HepG2 (cell line): ENCODE measurements around the gene FANCD2. TPM values are rescaled to one million over a fixed set of nuclear protein-coding genes. Genes with fewer than 3 reads are reported as not detected.

Experiments used
- ATAC-seq: fragments of 200-7000 bp; cut with Tn5 transposase; 3 replicates; pipeline ENCODE4 v1.9.1; 2020; ENCODE audit warnings: mild to moderate bottlenecking, moderate library complexity
- BruUV-seq: library from RNA; stranded (reverse); fragments of 400-500 nt; replicated peaks from 2 replicates; lab custom pipeline; 2021; lab: Mats Ljungman, UMichigan
- CTCF ChIA-PET: fragments of 300-600 bp; formaldehyde crosslinking; extraction: SDS; loops from one replicate; lab custom pipeline; 2021; ENCODE audit warnings: low total read pairs, inconsistent platforms, low intra/inter-chr PET ratio; lab: Yijun Ruan, JAX
- POLR2A ChIA-PET: fragments of 350-600 bp; sonication (Branson Sonifier 250); formaldehyde crosslinking; loops from one replicate; lab custom pipeline; 2020; ENCODE audit warnings: antibody characterized with exemption, inconsistent platforms; lab: Yijun Ruan, JAX
- DNase-seq: peaks from one replicate; pipeline ENCODE4 v3.0.0-alpha.2; 2015; ENCODE audit warnings: low spot score
- FAIRE-seq: peaks from 3 replicates; lab custom pipeline; 2011; peaks lifted over from hg19 to GRCh38; lab: Jason Lieb, UNC
- H2AFZ ChIP-seq: one replicate; pipeline ENCODE4 v1.6.1; 2011; ENCODE audit warnings: low read length, inconsistent platforms
- H3K27ac ChIP-seq: fragments of 300-600 bp; 3 replicates; pipeline ENCODE4 v1.8.0; 2011; ENCODE audit warnings: mixed run types, mild to moderate bottlenecking, mixed read lengths, low read length, inconsistent platforms; ENCODE audit not compliant: insufficient read depth; ENCODE audit errors: extremely low read length
- H3K27me3 ChIP-seq, 2 experiments: fragments of 200-600 bp in 1 of 2; 2 replicates in 1 of 2; 3 replicates in 1 of 2; pipeline versions ENCODE4 v1.6.0 to v1.8.0; 2011; ENCODE audit warnings: low read length in 2 of 2, mild to moderate bottlenecking in 2 of 2, moderate library complexity in 2 of 2, inconsistent platforms in 1 of 2; ENCODE audit not compliant: insufficient read depth in 2 of 2, control insufficient read depth in 1 of 2
- H3K36me3 ChIP-seq, 2 experiments: fragments of 200-600 bp in 1 of 2; replicated peaks in 1 of 2; 2 replicates in 1 of 2; 3 replicates in 1 of 2; pipeline versions ENCODE4 v1.5.1 to v1.8.0; 2011; ENCODE audit warnings: low read length in 2 of 2, inconsistent platforms in 1 of 2; ENCODE audit not compliant: insufficient read depth in 2 of 2, control insufficient read depth in 1 of 2
- H3K4me1 ChIP-seq: 2 replicates; pipeline ENCODE4 v1.5.1; 2012; ENCODE audit warnings: low read length, inconsistent platforms; ENCODE audit not compliant: insufficient read depth
- H3K4me2 ChIP-seq: 2 replicates; pipeline ENCODE4 v1.6.0; 2011; ENCODE audit warnings: low read depth, low read length, inconsistent platforms
- H3K4me3 ChIP-seq, 3 experiments: fragments of 200-600 bp in 1 of 3; sonication (generic), shearing (Covaris generic) in 1 of 3; replicated peaks in 1 of 3; 2 replicates each; pipeline ENCODE4 v1.5.1; 2011 to 2016; ENCODE audit warnings: low read length in 3 of 3, inconsistent platforms in 2 of 3, low read depth in 2 of 3, mild to moderate bottlenecking in 2 of 3, control low read depth in 1 of 3, mixed read lengths in 1 of 3; ENCODE audit not compliant: insufficient read depth in 1 of 3
- H3K79me2 ChIP-seq: one replicate; pipeline ENCODE4 v1.6.1; 2011; ENCODE audit warnings: low read length, inconsistent platforms; ENCODE audit not compliant: insufficient read depth
- H3K9ac ChIP-seq: 2 replicates; pipeline ENCODE4 v1.6.0; 2011; ENCODE audit warnings: mild to moderate bottlenecking, low read depth, low read length, inconsistent platforms; ENCODE audit not compliant: insufficient read depth
- H3K9me3 ChIP-seq: 2 replicates; pipeline ENCODE4 v1.5.1; 2012; ENCODE audit warnings: mild to moderate bottlenecking, low read length
- H4K20me1 ChIP-seq: 2 replicates; pipeline ENCODE4 v1.6.0; 2011; ENCODE audit warnings: inconsistent platforms, mild to moderate bottlenecking, low read length, moderate library complexity; ENCODE audit not compliant: insufficient read depth
- AHR ChIP-seq: IDR thresholded peaks from 2 replicates; pipeline ENCODE4 v1.6.1; 2018; ENCODE audit warnings: missing genetic modification reagents, missing compliant biosample characterization
- AKAP8 ChIP-seq: sonication (generic); formaldehyde crosslinking; IDR thresholded peaks from 2 replicates; pipeline ENCODE4 v1.5.1; 2020; ENCODE audit warnings: mild to moderate bottlenecking, missing genetic modification reagents
- DDIT3 ChIP-seq: sonication (generic); formaldehyde crosslinking; IDR thresholded peaks from 2 replicates; pipeline ENCODE4 v1.4.0; 2020; ENCODE audit warnings: mild to moderate bottlenecking, missing genetic modification reagents
- GPN1 ChIP-seq: sonication (generic); formaldehyde crosslinking; IDR thresholded peaks from 2 replicates; pipeline ENCODE4 v1.5.1; 2020; ENCODE audit warnings: missing genetic modification reagents, borderline replicate concordance
- KDM6A ChIP-seq: IDR thresholded peaks from 2 replicates; pipeline ENCODE4 v1.6.1; 2016; ENCODE audit warnings: low read depth
- NCOA2 ChIP-seq: sonication (generic); formaldehyde crosslinking; IDR thresholded peaks from 2 replicates; pipeline ENCODE4 v1.8.0; 2022; ENCODE audit warnings: inconsistent platforms
- NKX3-1 ChIP-seq: sonication (generic); formaldehyde crosslinking; IDR thresholded peaks from 2 replicates; pipeline ENCODE4 v1.5.0; 2020; ENCODE audit warnings: missing genetic modification reagents
- TBL1XR1 ChIP-seq: fragments of 150-350 bp; IDR thresholded peaks from 2 replicates; pipeline ENCODE4 v1.6.1; 2014; ENCODE audit warnings: borderline replicate concordance, low read length; ENCODE audit not compliant: partially characterized antibody
- ZFYVE20 ChIP-seq: sonication (generic); formaldehyde crosslinking; IDR thresholded peaks from 2 replicates; pipeline ENCODE4 v1.8.0; 2023; ENCODE audit warnings: low read depth, mild to moderate bottlenecking, moderate library complexity, missing genetic modification reagents, borderline replicate concordance
- ZKSCAN1 ChIP-seq: fragments of 150-350 bp; IDR thresholded peaks from 2 replicates; pipeline ENCODE4 v1.6.1; 2014; ENCODE audit warnings: low read length
- ZNF710 ChIP-seq: sonication (generic); formaldehyde crosslinking; IDR thresholded peaks from 2 replicates; pipeline ENCODE4 v1.5.0; 2020; ENCODE audit warnings: mild to moderate bottlenecking, missing genetic modification reagents, borderline replicate concordance
- WGBS: methylation state at CpG from one replicate; pipeline ENCODE4 v1.1.6; 2017; ENCODE audit warnings: low lambda C conversion rate; 5-methylcytosine and 5-hydroxymethylcytosine counted together
- in situ Hi-C: cut with HindIII; loops from 2 replicates; pipeline ENCODE4 v1.10.0; 2017; ENCODE audit warnings: low pct_unique_long_range_greater_than_20kb; ENCODE audit not compliant: extremely low pct_ligation_motif_present
- intact Hi-C: fragments of 100-400 bp; cut with micrococcal nuclease; formaldehyde crosslinking; loops from one replicate; pipeline ENCODE4 v1.10.0; 2022; ENCODE audit not compliant: unreplicated experiment
- polyA plus RNA-seq, 8 experiments: library from polyadenylated mRNA; depleted of rRNA in 3 of 8; stranded (reverse) in 7 of 8; unstranded in 1 of 8; fragments of >200 nt; fragmentation: Illumina TruSeq in 4 of 8; extraction: Trizol in 4 of 8; gene quantifications; 2 replicates each; pipeline versions ENCODE4 v1.2.1 to v1.2.3, GENCODE V29; 2011 to 2016; ENCODE audit warnings: low read depth in 4 of 8, missing spikeins in 1 of 8, mixed read lengths in 1 of 8; ENCODE audit not compliant: insufficient read depth in 1 of 8
- total RNA-seq, 5 experiments: library from RNA; depleted of rRNA; stranded (reverse); fragments of >200 nt; fragmentation: Illumina TruSeq; extraction: Trizol; gene quantifications; 2 replicates each; pipeline ENCODE4 v1.2.3, GENCODE V29; 2016; ENCODE audit warnings: low read depth in 1 of 5
- TF ChIP-seq, protein P1 (sequence below): sonication (generic); formaldehyde crosslinking; IDR thresholded peaks from 2 replicates; pipeline ENCODE4 v1.4.0; 2020; ENCODE audit warnings: missing genetic modification reagents, borderline replicate concordance
- TF ChIP-seq, protein P2 (sequence below): IDR thresholded peaks from 2 replicates; pipeline ENCODE4 v1.6.1; 2012; ENCODE audit warnings: inconsistent platforms
- TF ChIP-seq, protein P3 (sequence below): sonication (generic); formaldehyde crosslinking; IDR thresholded peaks from 2 replicates; pipeline ENCODE4 v1.5.0; 2020; ENCODE audit warnings: missing genetic modification reagents

Gene FANCD2
- total and polyA plus RNA-seq, 2 of the 13 experiments (the other 11 are each of a cell fraction or from before 2014, with no cell fraction given) = 10.1 to 42.0 TPM

- intact Hi-C loops = loop anchor here (10.0 kb wide), 1 partner anchor 61 kb away; no protein-coding TSS in a partner anchor
- BruUV-seq = TSS peak; percentile 33
- peak overlapping the region in 1 of 3 experiments; percentile 11; a peak in 1 of 6 replicates for H3K4me3 ChIP-seq
- H3K79me2 ChIP-seq = no peaks in the 10 kb centered on the region
- no peaks in the 10 kb centered on the region; a peak in 1 of 5 replicates for H3K27me3 ChIP-seq
- H3K4me2 ChIP-seq = peak overlapping the region; percentile 65
- H3K4me1 ChIP-seq = peaks cover 61% of the 10 kb centered on the region
- no peak overlapping the region for H2AFZ ChIP-seq
- FAIRE-seq (peak; percentile 88), DNase-seq (peak; percentile 43), ATAC-seq (peak; percentile 18)
- H3K36me3 ChIP-seq = peaks cover 2 to 12% of the 10 kb centered on the region in 2 experiments; a peak in 2 of 5 replicates
- no peaks in the 10 kb centered on the region for H3K9me3 ChIP-seq
- in situ Hi-C loops = no loop called here
- H3K27ac ChIP-seq = peak overlapping the region; percentile 72
- H4K20me1 ChIP-seq = no peaks in the 10 kb centered on the region
- 38% methylated on average over 10 of the region's 10 CpGs for WGBS
- peak overlapping the region; percentile 27; the same call in 1 of the 2 replicates for H3K9ac ChIP-seq
- ChIA-PET POLR2A (interaction anchor here (1.5 to 2.1 kb wide), 2 partner anchors 20 kb away, joined by 3 to 6 read pairs; partner anchors contain the start of genes EMC3 and FANCD2), CTCF (no interaction called here)
- TF ChIP-seq ZKSCAN1 (no peak), TBL1XR1 (no peak), GPN1 (no peak), ZFYVE20 (CRISPR knock-in tag) (no peak), KDM6A (CRISPR knock-in tag) (peak; percentile 63; the same call in 1 of the 2 replicates), NKX3-1 (CRISPR knock-in tag) (no peak), ZNF710 (CRISPR knock-in tag) (0 out of 2 replicates have a peak, but pooled peaks have one; percentile 28), NCOA2 (peak; percentile 57; the same call in 1 of the 2 replicates), AHR (CRISPR knock-in tag) (no peak), AKAP8 (0 out of 2 replicates have a peak, but pooled peaks have one; percentile 1), DDIT3 (CRISPR knock-in tag) (no peak)
- TF ChIP-seq, protein P1, sequence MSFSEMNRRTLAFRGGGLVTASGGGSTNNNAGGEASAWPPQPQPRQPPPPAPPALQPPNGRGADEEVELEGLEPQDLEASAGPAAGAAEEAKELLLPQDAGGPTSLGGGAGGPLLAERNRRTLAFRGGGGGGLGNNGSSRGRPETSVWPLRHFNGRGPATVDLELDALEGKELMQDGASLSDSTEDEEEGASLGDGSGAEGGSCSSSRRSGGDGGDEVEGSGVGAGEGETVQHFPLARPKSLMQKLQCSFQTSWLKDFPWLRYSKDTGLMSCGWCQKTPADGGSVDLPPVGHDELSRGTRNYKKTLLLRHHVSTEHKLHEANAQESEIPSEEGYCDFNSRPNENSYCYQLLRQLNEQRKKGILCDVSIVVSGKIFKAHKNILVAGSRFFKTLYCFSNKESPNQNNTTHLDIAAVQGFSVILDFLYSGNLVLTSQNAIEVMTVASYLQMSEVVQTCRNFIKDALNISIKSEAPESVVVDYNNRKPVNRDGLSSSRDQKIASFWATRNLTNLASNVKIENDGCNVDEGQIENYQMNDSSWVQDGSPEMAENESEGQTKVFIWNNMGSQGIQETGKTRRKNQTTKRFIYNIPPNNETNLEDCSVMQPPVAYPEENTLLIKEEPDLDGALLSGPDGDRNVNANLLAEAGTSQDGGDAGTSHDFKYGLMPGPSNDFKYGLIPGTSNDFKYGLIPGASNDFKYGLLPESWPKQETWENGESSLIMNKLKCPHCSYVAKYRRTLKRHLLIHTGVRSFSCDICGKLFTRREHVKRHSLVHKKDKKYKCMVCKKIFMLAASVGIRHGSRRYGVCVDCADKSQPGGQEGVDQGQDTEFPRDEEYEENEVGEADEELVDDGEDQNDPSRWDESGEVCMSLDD (CRISPR knock-in tag) = no peak
- TF ChIP-seq, protein P2, sequence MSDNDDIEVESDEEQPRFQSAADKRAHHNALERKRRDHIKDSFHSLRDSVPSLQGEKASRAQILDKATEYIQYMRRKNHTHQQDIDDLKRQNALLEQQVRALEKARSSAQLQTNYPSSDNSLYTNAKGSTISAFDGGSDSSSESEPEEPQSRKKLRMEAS = peak; percentile 55
- TF ChIP-seq, protein P3, sequence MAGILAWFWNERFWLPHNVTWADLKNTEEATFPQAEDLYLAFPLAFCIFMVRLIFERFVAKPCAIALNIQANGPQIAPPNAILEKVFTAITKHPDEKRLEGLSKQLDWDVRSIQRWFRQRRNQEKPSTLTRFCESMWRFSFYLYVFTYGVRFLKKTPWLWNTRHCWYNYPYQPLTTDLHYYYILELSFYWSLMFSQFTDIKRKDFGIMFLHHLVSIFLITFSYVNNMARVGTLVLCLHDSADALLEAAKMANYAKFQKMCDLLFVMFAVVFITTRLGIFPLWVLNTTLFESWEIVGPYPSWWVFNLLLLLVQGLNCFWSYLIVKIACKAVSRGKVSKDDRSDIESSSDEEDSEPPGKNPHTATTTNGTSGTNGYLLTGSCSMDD (CRISPR knock-in tag) = no peak
These were observed 20.0 kb upstream of the FANCD2 start for GRCh38 chr3:10006048-10006761.
